Keratinocyte (primary cell): ENCODE results near the gene RRAS. TPM values are rescaled to one million over a fixed set of nuclear protein-coding genes. Genes with fewer than 3 reads are reported as not detected.
A peak's percentile ranks its signal among the peaks of the same experiment; 100 is the strongest.

ENCODE experiments used
- DNase-seq: peaks from one replicate; pipeline ENCODE4 v3.0.0-alpha.2; 2011; ENCODE audit warnings: low read depth, missing footprints, low spot score
- FAIRE-seq: peaks from 2 replicates; lab custom pipeline; 2011; peaks lifted over from hg19 to GRCh38; lab: Jason Lieb, UNC
- H2AFZ ChIP-seq: 2 replicates; pipeline ENCODE4 v1.6.0; 2012; ENCODE audit warnings: low read length, control low read depth, inconsistent platforms; ENCODE audit not compliant: control insufficient read depth
- H3K27ac ChIP-seq: 2 replicates; pipeline ENCODE4 v1.5.1; 2011; ENCODE audit warnings: low read length; ENCODE audit not compliant: control insufficient read depth, insufficient read depth
- H3K27me3 ChIP-seq: 3 replicates; pipeline ENCODE4 v1.6.0; 2011; ENCODE audit warnings: low read length; ENCODE audit not compliant: control insufficient read depth, insufficient read depth; ENCODE audit errors: extremely low read depth
- H3K36me3 ChIP-seq, 2 experiments: 2 replicates in 1 of 2; 3 replicates in 1 of 2; pipeline ENCODE4 v1.5.1; 2011; ENCODE audit warnings: low read length in 2 of 2, mild to moderate bottlenecking in 1 of 2; ENCODE audit not compliant: control insufficient read depth in 2 of 2, insufficient read depth in 2 of 2; ENCODE audit errors: extremely low read depth in 1 of 2
- H3K4me1 ChIP-seq: 3 replicates; pipeline ENCODE4 v1.5.1; 2011; ENCODE audit warnings: low read length; ENCODE audit not compliant: control insufficient read depth, insufficient read depth; ENCODE audit errors: extremely low read depth
- H3K4me2 ChIP-seq: 3 replicates; pipeline ENCODE4 v1.6.0; 2011; ENCODE audit warnings: low read depth, low read length; ENCODE audit not compliant: control insufficient read depth, insufficient read depth; ENCODE audit errors: extremely low read depth
- H3K4me3 ChIP-seq, 3 experiments: fragments of 200-600 bp in 1 of 3; sonication (generic) in 1 of 3; 2 replicates in 2 of 3; 3 replicates in 1 of 3; pipeline ENCODE4 v1.5.1; 2011 to 2016; ENCODE audit warnings: low read length in 3 of 3, mild to moderate bottlenecking in 3 of 3, control low read depth in 2 of 3, inconsistent platforms in 1 of 3, low read depth in 1 of 3, mixed read lengths in 1 of 3, mixed run types in 1 of 3, moderate library complexity in 1 of 3; ENCODE audit not compliant: control insufficient read depth in 2 of 3, insufficient read depth in 2 of 3; ENCODE audit errors: extremely low read depth in 1 of 3
- H3K79me2 ChIP-seq: 2 replicates; pipeline ENCODE4 v1.6.0; 2012; ENCODE audit warnings: low read length; ENCODE audit not compliant: control insufficient read depth, insufficient read depth
- H3K9ac ChIP-seq: 3 replicates; pipeline ENCODE4 v1.6.0; 2011; ENCODE audit warnings: low read length; ENCODE audit not compliant: control insufficient read depth, insufficient read depth; ENCODE audit errors: extremely low read depth
- H3K9me1 ChIP-seq: 3 replicates; pipeline ENCODE4 v1.6.0; 2011; ENCODE audit warnings: low read length; ENCODE audit not compliant: control insufficient read depth, insufficient read depth; ENCODE audit errors: extremely low read depth
- H3K9me3 ChIP-seq: 2 replicates; pipeline ENCODE4 v1.5.1; 2012; ENCODE audit warnings: low read depth, low read length; ENCODE audit not compliant: control insufficient read depth
- H4K20me1 ChIP-seq: 3 replicates; pipeline ENCODE4 v1.6.0; 2011; ENCODE audit warnings: low read length; ENCODE audit not compliant: control insufficient read depth, insufficient read depth; ENCODE audit errors: extremely low read depth
- CTCF ChIP-seq, 3 experiments: IDR thresholded peaks in 1 of 3; conservative IDR thresholded peaks in 1 of 3; optimal IDR thresholded peaks in 1 of 3; 2 replicates in 2 of 3; 3 replicates in 1 of 3; pipeline versions ENCODE3 to v1.5.1; 2011; ENCODE audit warnings: low read length in 3 of 3, mild to moderate bottlenecking in 3 of 3, moderate library complexity in 2 of 3, control low read depth in 1 of 3, inconsistent platforms in 1 of 3; ENCODE audit not compliant: insufficient read depth in 2 of 3; ENCODE audit errors: extremely low read depth in 1 of 3
- EZH2 ChIP-seq: IDR thresholded peaks from one replicate; pipeline ENCODE4 v1.6.1; 2012; ENCODE audit warnings: inconsistent platforms, mild to moderate bottlenecking, low read length, moderate library complexity
- dilution Hi-C: fragments of 300-500 bp; cut with MboI; formaldehyde crosslinking; loops from one replicate; pipeline ENCODE4 v1.7.0; 2020; ENCODE audit warnings: low sequenced_read_pairs; ENCODE audit not compliant: extremely low pct_ligation_motif_present
- polyA plus RNA-seq, 5 experiments: library from polyadenylated mRNA; depleted of rRNA in 3 of 5; stranded (reverse) in 3 of 5; stranded (forward) in 1 of 5; unstranded in 1 of 5; fragments of >200 nt; gene quantifications; 1 replicate in 1 of 5; 2 replicates in 3 of 5; 3 replicates in 1 of 5; pipeline versions ENCODE4 v1.2.1 to v1.2.3, GENCODE V29; 2011 to 2012; ENCODE audit warnings: missing spikeins in 2 of 5, low read depth in 1 of 5, low replicate concordance in 1 of 5

The RRAS gene
- polyA plus RNA-seq, 1 donor (not counting 4 experiments of a cell fraction or from before 2014, with no cell fraction given), result 98.1 TPM

GRCh38 chr19:49594157-49594992 is 45.6 kb downstream of the RRAS start:
- peaks cover 18% of the 10 kb centered on the region for H3K4me1 ChIP-seq
- no peaks in the 10 kb centered on the region for H3K9me1 ChIP-seq
- TF ChIP-seq EZH2 (no peak), CTCF (optimal IDR thresholded peaks at IDR 0.05 in 1 of 3, IDR thresholded peaks at IDR 0.05 in 1 of 3, conservative IDR thresholded peaks at IDR 0.05 in 1 of 3; ENCODE audit: extremely low read depth in 1 of 3, insufficient read depth in 2 of 3, low read length in 3 of 3) (no peak)
- peaks cover 2% of the 10 kb centered on the region for H4K20me1 ChIP-seq
- dilution Hi-C loops, result no loop called here
- no peak for FAIRE-seq
- no peak overlapping the region for H3K4me2 ChIP-seq
- H3K36me3 ChIP-seq, result peaks cover 12 to 17% of the 10 kb centered on the region in 2 experiments
- H3K27me3 ChIP-seq, result no peaks in the 10 kb centered on the region
- DNase-seq, result no peak
- no peak overlapping the region for H3K4me3 ChIP-seq
- no peak overlapping the region for H3K9ac ChIP-seq
- H2AFZ ChIP-seq, result no peak overlapping the region
- peaks cover 32% of the 10 kb centered on the region for H3K79me2 ChIP-seq
- no peaks in the 10 kb centered on the region for H3K9me3 ChIP-seq
- no peak overlapping the region for H3K27ac ChIP-seq

GRCh38 chr19:49593233-49594113 is 46.5 kb downstream of the RRAS start:
- DNase-seq (no peak), FAIRE-seq (peak; percentile 87)
- H3K9me3 ChIP-seq, result no peaks in the 10 kb centered on the region
- H3K79me2 ChIP-seq, result peaks cover 24% of the 10 kb centered on the region
- peak overlapping the region; percentile 98 for H3K4me2 ChIP-seq
- H3K9me1 ChIP-seq, result no peaks in the 10 kb centered on the region
- dilution Hi-C loops, result no loop called here
- H3K36me3 ChIP-seq, result peaks cover 6 to 17% of the 10 kb centered on the region in 2 experiments
- no peak for TF ChIP-seq CTCF (optimal IDR thresholded peaks at IDR 0.05 in 1 of 3, IDR thresholded peaks at IDR 0.05 in 1 of 3, conservative IDR thresholded peaks at IDR 0.05 in 1 of 3; ENCODE audit: extremely low read depth in 1 of 3, insufficient read depth in 2 of 3, low read length in 3 of 3)
- TF ChIP-seq EZH2, result no peak
- H3K27ac ChIP-seq, result peak overlapping the region; percentile 90
- peak overlapping the region; percentile 79 to 82 (median 81) for H3K4me3 ChIP-seq
- H4K20me1 ChIP-seq, result peaks cover 2% of the 10 kb centered on the region
- H3K4me1 ChIP-seq, result peaks cover 18% of the 10 kb centered on the region
- peak overlapping the region; percentile 89 for H3K9ac ChIP-seq
- peak overlapping the region; percentile 36 for H2AFZ ChIP-seq
- no peaks in the 10 kb centered on the region for H3K27me3 ChIP-seq
